BLaER1 treated with 17β-estradiol and CSF1 and Interleukin-3, amounts not matched to agents 10 nM and 100 nM (cell line): ENCODE measurements around the gene SOX21.

Experiments
- H3K27ac ChIP-seq, 11 experiments: shearing (Covaris generic); formaldehyde crosslinking; 2 replicates each; pipeline ENCODE4 v1.8.1; 2022
- H3K27me3 ChIP-seq, 11 experiments: shearing (Covaris generic); formaldehyde crosslinking; 2 replicates each; pipeline ENCODE4 v1.8.1; 2022
- H3K36me3 ChIP-seq, 11 experiments: shearing (Covaris generic); formaldehyde crosslinking; 2 replicates each; pipeline ENCODE4 v1.8.1; 2022
- H3K4me1 ChIP-seq, 10 experiments: shearing (Covaris generic); formaldehyde crosslinking; 2 replicates each; pipeline ENCODE4 v1.8.1; 2022
- H3K4me2 ChIP-seq, 11 experiments: shearing (Covaris generic); formaldehyde crosslinking; 2 replicates each; pipeline ENCODE4 v1.8.1; 2022
- H3K4me3 ChIP-seq, 10 experiments: shearing (Covaris generic); formaldehyde crosslinking; 2 replicates each; pipeline ENCODE4 v1.8.1; 2022
- H3K9ac ChIP-seq, 11 experiments: shearing (Covaris generic); formaldehyde crosslinking; 2 replicates each; pipeline ENCODE4 v1.8.1; 2022
- H3K9me3 ChIP-seq, 11 experiments: shearing (Covaris generic); formaldehyde crosslinking; replicated peaks in 1 of 11; 2 replicates each; pipeline ENCODE4 v1.8.1; 2022
- H4K20me1 ChIP-seq, 11 experiments: shearing (Covaris generic); formaldehyde crosslinking; 2 replicates each; pipeline ENCODE4 v1.8.1; 2022
- Cebpa-rat ChIP-seq, 11 experiments: shearing (Covaris generic); IDR thresholded peaks; 2 replicates each; pipeline ENCODE4 v1.8.1; 2022

The SOX21 gene

DNA sequence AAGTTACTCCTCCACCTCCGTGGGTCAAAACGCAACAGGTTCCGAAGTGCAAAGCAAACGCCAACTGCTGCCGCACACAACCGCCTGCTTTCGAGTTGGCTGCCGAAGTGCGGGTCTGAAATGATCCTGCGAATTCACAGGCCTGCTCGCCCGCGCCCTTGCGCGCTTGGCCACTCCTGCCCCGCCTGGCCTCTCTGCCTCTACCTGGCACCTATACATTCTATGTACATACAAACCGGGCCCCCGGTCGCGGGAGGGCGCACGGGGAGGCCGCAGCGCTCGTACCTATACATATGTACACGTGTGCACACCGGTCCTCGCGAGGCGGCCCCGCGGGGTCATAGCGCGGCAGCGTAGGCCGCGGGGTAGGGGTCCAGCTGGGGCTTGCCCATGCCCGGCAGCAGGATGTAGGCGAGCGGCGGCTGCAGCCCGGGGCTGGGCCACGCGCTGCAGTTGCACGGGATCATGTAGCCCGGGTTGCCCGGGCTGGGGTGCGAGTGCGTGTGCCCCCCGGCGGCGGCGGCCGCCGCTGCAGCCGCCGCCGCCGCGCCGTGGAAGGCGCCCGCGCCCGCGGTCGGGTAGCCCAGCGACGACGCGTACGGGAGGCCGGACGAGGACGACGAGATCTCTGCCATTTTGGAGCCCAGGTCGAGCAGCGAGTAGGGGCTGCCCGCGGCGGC, 1.3 kb downstream of the SOX21 start:
- no peak overlapping the region for H3K27ac ChIP-seq
- peaks cover 97 to 100% (median 100%) of the 10 kb centered on the region in 11 experiments for H3K27me3 ChIP-seq
- H3K4me1 ChIP-seq: peaks cover 0 to 7% (median 0%) of the 10 kb centered on the region in 10 experiments; a peak in 3 of 20 replicates
- peaks cover 0 to 42% (median 17%) of the 10 kb centered on the region in 11 experiments; a peak in 13 of 22 replicates for H4K20me1 ChIP-seq
- TF ChIP-seq Cebpa-rat (IDR thresholded peaks at IDR 0.05): no peak
- H3K36me3 ChIP-seq: no peaks in the 10 kb centered on the region
- 0 out of 20 replicates have a peak overlapping the region, but pooled peaks of 1 of the 10 experiments have one; percentile 11 for H3K4me3 ChIP-seq
- no peak overlapping the region for H3K9ac ChIP-seq
- H3K4me2 ChIP-seq: no peak overlapping the region
- H3K9me3 ChIP-seq: peaks cover 31 to 52% (median 41%) of the 10 kb centered on the region in 11 experiments

- Histone ChIP-seq H3K4me1 (peaks cover 0 to 7% (median 0%) of the 10 kb centered on the region in 10 experiments; a peak in 3 of 20 replicates), H3K27me3 (peaks cover 97 to 100% (median 100%) of the 10 kb centered on the region in 11 experiments), H3K9me3 (peaks cover 31 to 59% (median 45%) of the 10 kb centered on the region in 11 experiments), H3K4me2 (no peak overlapping the region), H3K9ac (no peak overlapping the region), H3K4me3 (no peak overlapping the region), H3K27ac (no peak overlapping the region), H3K36me3 (no peaks in the 10 kb centered on the region), H4K20me1 (peaks cover 0 to 48% (median 17%) of the 10 kb centered on the region in 11 experiments; a peak in 14 of 22 replicates)
- TF ChIP-seq Cebpa-rat (IDR thresholded peaks at IDR 0.05): no peak
Measured at GRCh38 chr13:94710065-94710781, 2.1 kb downstream of the SOX21 start.

- H3K9me3 ChIP-seq: peaks cover 35 to 67% (median 52%) of the 10 kb centered on the region in 11 experiments
- H3K4me1 ChIP-seq: peaks cover 0 to 7% (median 0%) of the 10 kb centered on the region in 10 experiments; a peak in 3 of 20 replicates
- H3K27ac ChIP-seq: no peak overlapping the region
- H3K27me3 ChIP-seq: peaks cover 98 to 100% (median 100%) of the 10 kb centered on the region in 11 experiments
- H3K4me2 ChIP-seq: no peak overlapping the region
- no peaks in the 10 kb centered on the region for H3K36me3 ChIP-seq
- TF ChIP-seq Cebpa-rat (IDR thresholded peaks at IDR 0.05): no peak
- H4K20me1 ChIP-seq: peaks cover 0 to 48% (median 17%) of the 10 kb centered on the region in 11 experiments; a peak in 14 of 22 replicates
- no peak overlapping the region for H3K9ac ChIP-seq
- no peak overlapping the region for H3K4me3 ChIP-seq
Measured at GRCh38 chr13:94709001-94709834, 3.1 kb downstream of the SOX21 start.

GRCh38 chr13:94708031-94708859, 4.1 kb downstream of the SOX21 start:
- Histone ChIP-seq H3K9ac (no peak overlapping the region), H3K4me1 (peaks cover 0 to 6% (median 0%) of the 10 kb centered on the region in 10 experiments; a peak in 3 of 20 replicates), H3K4me2 (0 out of 22 replicates have a peak overlapping the region, but pooled peaks of 1 of the 11 experiments have one; percentile 3), H3K27ac (no peak overlapping the region), H3K4me3 (no peak overlapping the region), H4K20me1 (peaks cover 0 to 47% (median 17%) of the 10 kb centered on the region in 11 experiments; a peak in 14 of 22 replicates), H3K9me3 (peaks cover 45 to 76% (median 62%) of the 10 kb centered on the region in 11 experiments), H3K27me3 (peaks cover 99 to 100% (median 100%) of the 10 kb centered on the region in 11 experiments), H3K36me3 (no peaks in the 10 kb centered on the region)
- TF ChIP-seq Cebpa-rat (IDR thresholded peaks at IDR 0.05): no peak

DNA sequence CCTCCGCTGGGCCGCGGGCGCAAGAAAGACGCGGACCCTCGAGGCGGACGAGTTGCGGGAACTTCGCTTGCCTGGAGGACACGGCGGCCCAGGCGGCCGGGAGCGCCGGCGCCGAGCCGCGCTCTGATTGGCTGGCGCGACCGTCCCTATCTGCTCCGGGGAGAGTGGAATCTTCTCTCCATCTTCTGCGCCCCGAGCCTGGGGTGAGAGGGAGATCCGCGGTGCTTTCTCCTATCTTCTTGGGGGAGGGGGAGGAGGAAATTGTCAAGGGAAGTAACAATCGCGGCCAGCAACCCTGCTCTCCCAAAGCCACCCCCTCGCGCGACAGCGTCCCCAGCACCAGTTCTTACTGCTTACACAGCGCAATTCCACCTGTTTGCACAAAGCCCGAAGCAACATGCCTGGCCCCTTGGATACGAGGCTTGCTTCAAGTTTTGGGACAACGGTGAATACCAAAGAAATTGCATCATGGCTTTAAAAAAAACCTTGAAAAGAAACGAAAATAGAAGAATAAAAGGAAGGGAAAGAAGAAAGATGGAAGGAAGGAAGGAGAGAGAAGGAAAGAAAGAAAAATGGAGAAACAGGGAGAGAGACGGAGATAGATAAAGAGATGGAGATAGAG, 4.8 kb downstream of the SOX21 start:
- Histone ChIP-seq H3K4me2 (peak overlapping the region in 2 of 11 experiments; percentile 29 to 39; a peak in 3 of 22 replicates), H3K36me3 (no peaks in the 10 kb centered on the region), H3K27me3 (peaks cover 99 to 100% (median 100%) of the 10 kb centered on the region in 11 experiments), H4K20me1 (peaks cover 0 to 42% (median 12%) of the 10 kb centered on the region in 11 experiments; a peak in 12 of 22 replicates), H3K27ac (no peak overlapping the region), H3K4me3 (peak overlapping the region in 1 of 10 experiments; percentile 14; a peak in 1 of 20 replicates), H3K9ac (no peak overlapping the region), H3K9me3 (peaks cover 46 to 76% (median 62%) of the 10 kb centered on the region in 11 experiments), H3K4me1 (peaks cover 0 to 3% (median 0%) of the 10 kb centered on the region in 10 experiments; a peak in 1 of 20 replicates)
- no peak for TF ChIP-seq Cebpa-rat (IDR thresholded peaks at IDR 0.05)

DNA sequence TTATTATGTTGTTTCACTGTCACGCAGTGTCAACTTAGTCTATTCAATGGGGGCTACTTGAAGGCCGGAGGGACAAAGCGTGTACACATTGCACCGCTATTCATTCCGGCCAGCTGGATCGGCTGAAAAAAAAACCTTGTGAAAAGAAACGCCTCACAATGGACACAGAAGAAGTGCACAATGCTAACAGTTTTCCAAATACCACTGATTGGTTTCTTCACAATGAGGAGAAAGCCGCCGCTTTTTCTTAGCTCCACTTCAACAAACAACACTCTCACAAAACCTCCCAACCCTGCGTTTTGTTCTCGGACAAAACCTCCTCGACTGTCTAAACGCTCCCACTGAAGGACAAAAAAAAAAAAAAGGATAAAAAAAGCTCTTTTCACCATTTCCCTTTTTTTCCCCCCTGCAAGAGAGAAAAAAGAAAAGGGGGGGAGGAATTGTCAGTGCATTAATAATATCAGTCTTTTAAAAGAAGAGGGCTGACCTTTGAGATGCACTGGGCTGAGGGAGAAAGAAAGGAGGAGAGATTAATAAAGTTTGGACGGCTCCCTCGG, 5.4 kb downstream of the SOX21 start:
- Histone ChIP-seq H3K27ac (no peak overlapping the region), H3K9ac (no peak overlapping the region), H3K4me3 (peak overlapping the region in 1 of 10 experiments; percentile 14; a peak in 1 of 20 replicates), H3K4me1 (peaks cover 0 to 3% (median 0%) of the 10 kb centered on the region in 10 experiments; a peak in 1 of 20 replicates), H3K9me3 (peaks cover 46 to 76% (median 62%) of the 10 kb centered on the region in 11 experiments), H3K36me3 (no peaks in the 10 kb centered on the region), H3K4me2 (peak overlapping the region in 2 of 11 experiments; percentile 29 to 39; a peak in 3 of 22 replicates), H3K27me3 (peaks cover 99 to 100% (median 100%) of the 10 kb centered on the region in 11 experiments), H4K20me1 (peaks cover 0 to 42% (median 12%) of the 10 kb centered on the region in 11 experiments; a peak in 12 of 22 replicates)
- TF ChIP-seq Cebpa-rat (IDR thresholded peaks at IDR 0.05): no peak
